Hair follicle dermal papilla cell (primary cell): Measurements from ENCODE around the gene TBXA2R. TPM values are rescaled to one million over a fixed set of nuclear protein-coding genes. Genes with fewer than 3 reads are reported as not detected.

Experiments used
- small RNA-seq: library from RNA; depleted of rRNA; stranded (forward); fragments of <200 nt; gene quantifications from one replicate; pipeline ENCODE3, GENCODE V24; 2012
- total RNA-seq: library from RNA; depleted of rRNA; stranded (reverse); fragments of >200 nt; gene quantifications from 2 replicates; pipeline ENCODE4 v1.2.3, GENCODE V29; 2012

The TBXA2R gene
- total RNA-seq: 5.8 and 6.0 TPM in 2 replicates

GRCh38 chr19:3606690-3607289, at the start of gene TBXA2R:
TBXA2R (minus strand) TSS chr19:3606875; CDS start chr19:3600634, 6,241 bp downstream.

DNA sequence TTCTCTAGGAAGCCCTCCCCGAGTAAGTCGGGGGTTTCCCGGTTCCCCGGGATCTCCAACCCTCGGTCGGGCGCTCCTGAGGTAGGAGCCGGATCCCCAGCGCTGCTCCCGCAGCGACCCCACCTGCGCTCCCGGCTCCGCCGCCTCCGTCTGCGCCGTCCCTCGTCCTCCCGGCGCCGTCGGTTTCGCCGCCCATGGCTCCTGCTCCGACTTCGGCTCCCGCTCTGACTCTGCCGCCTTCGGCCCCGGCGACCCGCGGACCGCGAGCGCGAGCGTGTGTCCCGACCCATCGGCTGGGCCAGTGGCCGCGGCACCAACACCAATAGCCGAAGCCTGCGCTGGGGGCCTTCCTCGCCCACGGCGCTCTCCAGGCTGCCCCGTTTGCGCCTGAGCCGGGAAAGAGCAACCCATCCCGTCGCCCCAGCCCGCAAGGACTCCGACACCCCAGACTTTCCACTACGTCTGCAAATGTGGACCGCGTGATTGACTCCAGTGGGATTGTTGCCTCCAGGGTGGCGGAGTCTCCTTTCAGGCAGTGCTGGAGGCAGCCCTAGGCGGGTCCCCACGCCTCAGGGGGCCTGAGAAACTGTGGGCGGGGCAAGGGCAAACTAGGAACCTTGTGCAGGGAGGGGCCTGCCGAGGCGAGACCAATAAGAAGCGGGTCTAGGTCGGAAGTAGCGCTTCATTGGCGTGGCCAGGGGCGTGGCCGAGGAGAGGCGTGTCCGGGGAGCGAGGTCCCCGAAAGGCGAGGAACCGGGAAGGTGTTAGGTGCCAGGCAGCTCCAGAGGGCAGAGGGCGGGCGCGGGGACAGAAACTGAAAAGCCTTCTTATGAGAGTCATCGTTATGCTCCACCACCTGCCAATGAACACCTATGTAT, 20.0 kb upstream of the TBXA2R start, which contains the start of gene CACTIN:
Gene CACTIN (minus strand): TSS at position 318 of the 878 bp plus-strand sequence. CDS start 28 bp downstream, at position 290.

DNA sequence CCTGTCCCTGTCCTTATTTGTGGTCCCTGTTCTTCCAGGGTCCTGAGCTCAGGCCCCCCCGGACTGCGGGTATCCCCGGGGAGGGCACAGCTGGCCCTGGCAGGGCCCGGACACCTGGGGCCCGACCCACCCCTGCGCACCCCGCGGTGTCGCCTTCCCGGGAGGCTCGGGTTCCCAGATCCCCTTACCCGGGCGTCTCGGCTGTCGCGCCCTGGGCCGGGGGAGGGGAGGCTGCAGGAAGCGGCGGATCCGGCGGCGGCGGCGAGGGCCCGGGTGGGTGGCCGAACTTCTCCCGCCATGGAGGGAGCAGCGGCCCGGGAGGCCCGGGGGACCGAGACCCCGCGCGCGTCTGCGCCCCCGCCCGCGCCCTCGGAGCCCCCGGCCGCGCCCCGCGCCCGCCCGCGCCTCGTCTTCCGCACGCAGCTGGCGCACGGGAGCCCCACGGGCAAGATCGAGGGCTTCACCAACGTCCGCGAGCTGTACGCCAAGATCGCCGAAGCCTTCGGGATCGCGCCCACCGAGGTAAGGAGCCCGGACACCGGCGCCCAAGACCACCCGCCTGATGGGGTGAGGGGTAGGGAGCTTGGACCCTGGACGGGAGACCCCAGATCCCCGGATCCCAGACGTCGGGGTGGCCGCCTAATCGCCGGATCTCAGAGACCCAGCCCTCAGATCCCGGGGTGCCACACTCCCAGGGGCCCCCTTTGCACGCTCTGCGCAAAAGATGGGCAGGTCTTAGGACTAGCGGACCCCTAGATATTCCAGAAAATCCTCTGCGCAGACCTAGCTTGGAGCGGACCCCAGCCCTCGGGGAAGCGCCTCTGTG, 21.2 kb downstream of the TBXA2R start, which contains the start of gene GIPC3:
Gene GIPC3 (plus strand): TSS at position 178 of the 826 bp plus-strand sequence. CDS start 120 bp downstream, at position 298.

DNA sequence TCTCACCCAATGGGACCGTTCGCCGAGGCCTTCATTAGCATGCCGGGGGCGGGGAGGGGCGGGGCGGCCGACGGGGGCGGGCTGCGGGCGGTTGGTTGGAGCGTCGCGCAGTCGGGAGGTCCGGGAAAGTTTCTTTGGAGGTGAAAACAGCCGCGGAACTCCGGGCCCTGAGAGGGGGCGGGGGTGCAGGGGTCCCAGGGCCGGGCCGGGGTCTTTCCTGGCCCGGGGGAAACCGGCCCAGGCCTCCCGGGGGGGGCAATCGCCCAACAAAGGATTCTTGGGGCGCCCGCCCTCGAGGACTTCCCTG, 33.9 kb downstream of the TBXA2R start, which contains the start of gene HMG20B:
Gene HMG20B (plus strand): TSS at position 90 of the 307 bp plus-strand sequence. CDS start 366 bp downstream, outside the sequence.

GRCh38 chr19:3557461-3558248, 49.0 kb downstream of the TBXA2R start, which contains the start of gene MFSD12:
MFSD12 (minus strand) TSS chr19:3557586; CDS start chr19:3557403, 183 bp downstream.

Small RNA genes within 50 kb of the gene (small RNA-seq; reads per million reads assigned to genes)
- gene AC005786.1: not detected

Other genes starting within 250 kb of the TBXA2R start
- 93.6 and 102 TPM in 2 replicates for gene NFIC, start 240.3 kb downstream of the TBXA2R start, total RNA-seq
- not detected in 2 replicates for gene SMIM24, start 126.3 kb downstream of the TBXA2R start, total RNA-seq
- not detected in 2 replicates for gene SMIM44, start 123.4 kb downstream of the TBXA2R start, total RNA-seq
- gene DOHH, start 106.2 kb downstream of the TBXA2R start, total RNA-seq: 9.7 and 10.1 TPM in 2 replicates
- gene FZR1, start 100.6 kb downstream of the TBXA2R start, total RNA-seq: 44.0 and 56.1 TPM in 2 replicates
- not detected in 2 replicates for gene TEKTIP1, start 67.7 kb downstream of the TBXA2R start, total RNA-seq
- gene MFSD12, start 49.3 kb downstream of the TBXA2R start, total RNA-seq: 103 TPM in 2 replicates
- gene HMG20B, start 33.9 kb downstream of the TBXA2R start, total RNA-seq: 77.6 and 97.1 TPM in 2 replicates
- 0.16 and 0.24 TPM in 2 replicates for gene GIPC3, start 21.4 kb downstream of the TBXA2R start, total RNA-seq
- gene CACTIN, start 19.9 kb upstream of the TBXA2R start, total RNA-seq: 28.4 and 30.0 TPM in 2 replicates
- gene PIP5K1C, start 93.6 kb upstream of the TBXA2R start, total RNA-seq: 42.3 and 43.3 TPM in 2 replicates
- not detected in 2 replicates for gene TJP3, start 101.5 kb upstream of the TBXA2R start, total RNA-seq
- 22.1 and 22.5 TPM in 2 replicates for gene APBA3, start 154.8 kb upstream of the TBXA2R start, total RNA-seq
- gene MRPL54, start 155.8 kb upstream of the TBXA2R start, total RNA-seq: 21.1 and 38.6 TPM in 2 replicates
- not detected in 2 replicates for gene RAX2, start 165.4 kb upstream of the TBXA2R start, total RNA-seq
- gene MATK, start 179.5 kb upstream of the TBXA2R start, total RNA-seq: not detected in 2 replicates